Fibroblast of skin of abdomen (primary cell): ENCODE data around the gene ALCAM.
"Not testable (repeated sequence)": the region's sequence is repeated elsewhere in the genome, so short reads cannot be mapped to it uniquely, and the experiment has no call there.

Experiments used
- DNase-seq: peaks from one replicate; pipeline ENCODE4 v3.0.0-alpha.2; 2013

The ALCAM gene

DNA sequence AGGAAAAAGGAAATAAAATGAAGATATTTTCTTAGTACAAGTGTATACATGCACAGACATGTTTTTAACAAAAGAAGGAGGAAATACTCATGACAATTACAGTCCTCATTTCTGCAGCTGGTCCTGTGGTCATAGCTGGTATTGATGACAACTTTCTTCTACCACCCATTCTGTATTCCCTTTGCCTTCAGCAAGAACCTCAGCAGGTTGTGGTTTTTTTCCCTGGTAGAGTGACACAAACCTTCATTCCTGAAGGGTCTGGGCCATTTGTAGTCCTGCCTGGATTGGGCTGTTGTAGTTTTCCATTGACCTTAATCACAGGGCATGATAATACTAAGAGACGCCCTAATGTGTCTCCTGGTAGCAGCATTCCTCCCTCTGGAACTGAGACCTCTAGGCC lies 235.0 kb downstream of the ALCAM start:
- DNase-seq: not testable (repeated sequence)

DNA sequence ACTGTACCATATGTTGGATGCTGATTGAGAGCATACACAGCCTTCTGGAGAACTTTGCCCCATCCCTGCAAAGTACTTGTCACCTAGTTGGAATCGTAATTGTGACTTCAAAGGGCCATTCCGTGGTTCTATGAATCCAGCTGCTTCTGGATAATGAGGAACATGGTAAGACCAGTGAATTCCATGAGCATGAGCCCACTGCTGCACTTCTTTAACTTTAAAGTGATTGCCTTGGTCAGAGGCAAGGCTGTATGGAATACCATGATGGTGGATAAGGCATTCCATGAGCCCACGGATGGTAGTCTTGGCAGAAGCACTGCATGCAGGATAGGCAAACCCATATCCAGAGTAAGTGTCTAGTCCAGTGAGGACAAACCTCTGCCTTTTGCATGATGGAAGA lies 235.6 kb downstream of the ALCAM start:
- DNase-seq: not testable (repeated sequence)

DNA sequence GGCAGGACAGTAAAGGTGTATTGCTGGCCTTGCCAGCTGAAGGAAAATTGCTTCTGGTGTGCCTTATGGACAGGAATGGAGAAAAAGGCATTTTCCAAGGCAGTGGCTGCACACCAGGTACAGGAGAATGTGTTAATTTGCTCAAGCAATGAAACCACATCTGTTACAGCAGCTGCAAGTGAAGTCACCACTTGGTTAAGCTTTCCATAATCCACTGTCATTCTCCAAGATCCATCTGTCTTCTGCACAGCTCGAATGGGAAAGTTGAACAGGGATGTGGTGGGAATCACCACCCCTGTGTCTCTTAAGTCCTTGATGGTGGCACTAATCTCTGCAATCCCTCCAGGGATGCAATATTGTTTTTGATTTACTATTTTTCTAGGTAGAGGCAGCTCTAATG lies 236.8 kb downstream of the ALCAM start:
- DNase-seq: not testable (repeated sequence)

DNA sequence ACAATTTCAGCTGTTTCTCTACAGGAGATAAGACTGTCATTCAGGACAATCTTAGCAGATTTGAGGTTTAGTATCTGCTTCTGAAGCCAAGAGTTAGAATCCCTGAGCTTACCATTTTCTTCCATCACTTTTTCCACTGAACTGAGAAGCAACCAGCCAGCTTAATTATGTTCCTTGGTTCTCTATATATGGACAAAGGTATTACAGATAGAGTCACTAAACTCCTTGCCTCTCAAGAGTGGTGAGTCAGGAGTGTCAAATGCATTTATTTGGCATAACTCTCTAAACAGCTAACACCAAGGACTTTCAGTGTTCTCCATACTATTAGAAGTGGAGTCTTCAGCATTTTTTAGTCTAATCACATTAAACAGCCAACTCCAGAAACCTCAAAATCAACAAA lies 239.3 kb downstream of the ALCAM start:
- DNase-seq: peak; percentile 78

DNA sequence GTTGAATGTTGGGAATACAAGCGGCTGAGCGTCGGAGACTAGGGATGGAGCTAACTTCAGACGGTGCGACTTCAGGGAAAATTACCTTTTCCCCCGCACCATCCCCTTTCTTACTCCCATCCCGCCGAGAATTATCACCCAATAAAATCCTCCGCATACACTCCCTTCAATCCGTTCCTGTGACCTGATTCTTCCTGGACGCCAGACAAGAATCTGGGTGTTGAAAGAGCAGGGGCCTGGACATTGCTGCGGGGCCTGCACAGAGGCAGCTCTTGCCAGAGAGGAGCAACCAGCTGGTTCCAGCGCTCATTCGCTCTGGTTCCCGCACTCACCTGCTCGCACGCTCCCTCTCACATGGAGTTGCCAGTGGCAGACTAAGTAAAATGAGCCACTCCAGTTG lies 241.9 kb downstream of the ALCAM start:
- no peak for DNase-seq

DNA sequence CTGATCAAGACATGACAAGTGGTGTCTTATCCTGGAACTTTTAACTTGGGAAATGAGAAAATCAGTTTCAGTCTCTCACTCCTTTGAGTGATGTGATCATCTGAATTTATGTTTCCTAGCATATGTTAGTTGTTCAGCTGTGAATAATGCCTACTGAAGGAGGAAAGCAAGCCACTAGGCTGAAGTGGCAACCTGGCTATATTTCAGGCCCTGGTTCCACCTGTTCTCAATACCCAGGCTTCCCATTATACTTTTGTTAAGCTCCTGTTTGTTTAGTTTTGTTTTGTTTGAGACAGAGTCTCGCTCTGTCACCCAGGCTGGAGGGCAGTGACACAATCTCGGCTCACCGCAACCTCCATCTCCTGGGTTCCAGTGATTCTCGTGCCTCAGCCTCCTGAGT lies 243.8 kb downstream of the ALCAM start:
- DNase-seq: no peak

DNA sequence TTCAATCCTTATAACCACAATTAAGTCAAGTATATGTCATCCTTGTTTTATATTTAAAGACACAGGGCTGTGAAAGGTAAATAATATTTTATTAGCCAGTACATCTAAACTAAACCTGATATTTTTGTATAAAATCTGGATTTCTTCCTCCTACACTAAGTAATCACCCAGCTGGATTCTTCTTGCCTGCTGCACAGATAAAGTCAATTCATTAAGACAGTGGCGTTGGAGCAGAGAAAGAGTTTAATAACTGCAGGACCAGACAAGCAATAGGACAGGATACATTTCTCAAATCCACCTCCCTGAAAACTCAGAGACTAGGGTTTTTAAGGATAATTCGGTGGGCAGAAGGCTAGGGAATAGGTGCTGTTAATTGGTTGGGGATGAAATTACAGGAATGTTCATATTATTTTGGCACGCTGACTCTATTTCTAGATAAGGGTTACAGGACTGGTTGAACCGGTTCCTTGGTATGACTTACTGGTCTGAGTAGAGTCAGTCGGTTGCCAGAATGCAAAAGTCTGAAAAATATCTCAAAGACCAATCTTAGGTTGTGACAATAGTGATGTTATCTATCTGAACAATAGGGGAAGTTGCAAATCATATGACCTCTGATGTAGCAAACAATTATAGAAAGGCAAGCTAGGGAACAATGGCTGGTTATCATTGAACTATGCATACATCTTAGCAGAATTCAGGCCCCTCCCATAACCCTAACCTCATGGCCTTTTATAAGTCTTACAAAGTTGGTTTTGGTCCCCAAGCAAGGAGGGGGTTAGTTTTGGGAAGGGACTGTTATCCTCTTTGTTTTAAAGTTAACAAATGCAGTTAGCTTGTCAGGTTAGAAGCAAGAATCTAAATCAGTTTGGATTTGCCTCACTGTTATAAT lies 244.8 kb downstream of the ALCAM start:
- no peak for DNase-seq

DNA sequence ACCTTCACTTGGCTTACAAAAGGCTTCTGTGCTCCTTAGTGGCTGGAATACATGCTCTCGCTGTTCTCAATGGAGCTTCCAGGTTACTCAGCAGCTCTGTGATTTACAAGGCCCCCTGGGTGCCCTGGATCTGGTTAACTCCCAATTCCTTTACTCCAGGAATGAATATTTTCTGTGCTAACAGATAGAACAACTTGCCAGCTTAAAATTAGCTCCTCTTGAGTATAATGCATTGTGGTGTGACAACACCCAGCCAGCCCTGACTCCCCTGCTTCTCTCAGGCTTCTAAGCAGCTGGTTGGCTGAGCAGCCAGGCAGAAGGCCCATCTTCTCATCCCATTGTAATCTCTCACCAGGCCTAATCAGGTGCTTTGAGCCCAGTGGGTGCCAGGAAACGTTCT lies 246.4 kb downstream of the ALCAM start:
- DNase-seq: peak; percentile 51

DNA sequence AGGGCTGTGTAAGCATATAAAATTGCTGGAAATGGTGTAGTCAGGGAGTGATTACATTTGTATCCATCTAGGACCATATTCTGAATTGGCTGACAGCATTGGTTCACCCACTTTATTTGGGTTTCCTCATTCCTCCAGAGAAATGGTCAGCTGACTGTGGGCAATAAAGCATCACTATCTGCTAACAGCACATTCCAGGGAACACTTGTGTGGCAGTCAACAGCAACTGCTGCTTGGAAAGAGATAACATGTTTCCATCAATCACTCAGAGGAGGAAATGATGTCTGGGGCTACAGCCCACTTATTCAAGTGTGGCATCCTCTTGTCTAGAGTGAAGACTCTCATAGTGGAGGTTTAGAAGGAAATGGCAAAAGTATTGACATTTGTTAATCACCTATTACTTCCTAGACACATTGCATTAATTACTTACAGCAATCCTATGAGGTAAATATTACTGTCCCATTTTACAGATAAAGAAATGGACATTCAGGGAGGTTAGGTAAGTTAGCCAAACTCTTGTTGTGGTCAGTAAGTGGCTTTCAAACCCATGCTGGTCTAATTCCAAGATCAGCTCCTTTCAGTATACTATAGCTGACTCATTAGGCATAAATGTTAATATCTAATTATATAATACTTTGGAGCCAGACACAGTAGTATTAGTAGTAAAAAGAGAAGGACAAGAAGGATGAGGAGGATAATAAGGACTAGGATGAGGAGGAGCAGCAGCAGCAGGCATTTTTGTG lies 247.8 kb downstream of the ALCAM start:
- DNase-seq: peak; percentile 34

DNA sequence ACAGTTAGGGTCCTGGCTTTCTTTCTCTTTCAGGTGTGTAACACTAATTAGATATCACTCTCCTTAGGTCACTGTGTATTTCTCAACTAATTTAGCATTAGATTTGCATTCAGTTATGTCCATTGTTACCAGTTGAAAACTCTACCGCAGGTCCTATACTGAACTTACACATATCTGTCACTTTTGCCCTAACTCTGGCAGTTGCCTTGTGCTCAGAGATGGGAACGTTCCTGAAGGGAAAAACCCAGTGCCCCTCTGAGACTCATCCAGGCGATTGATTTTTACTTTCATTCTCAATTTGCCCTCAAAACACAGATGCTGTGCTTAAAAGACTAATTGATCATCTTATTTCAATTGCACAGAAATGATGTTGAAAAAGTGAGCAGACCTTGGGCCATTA lies 249.1 kb downstream of the ALCAM start:
- DNase-seq: no peak

DNA sequence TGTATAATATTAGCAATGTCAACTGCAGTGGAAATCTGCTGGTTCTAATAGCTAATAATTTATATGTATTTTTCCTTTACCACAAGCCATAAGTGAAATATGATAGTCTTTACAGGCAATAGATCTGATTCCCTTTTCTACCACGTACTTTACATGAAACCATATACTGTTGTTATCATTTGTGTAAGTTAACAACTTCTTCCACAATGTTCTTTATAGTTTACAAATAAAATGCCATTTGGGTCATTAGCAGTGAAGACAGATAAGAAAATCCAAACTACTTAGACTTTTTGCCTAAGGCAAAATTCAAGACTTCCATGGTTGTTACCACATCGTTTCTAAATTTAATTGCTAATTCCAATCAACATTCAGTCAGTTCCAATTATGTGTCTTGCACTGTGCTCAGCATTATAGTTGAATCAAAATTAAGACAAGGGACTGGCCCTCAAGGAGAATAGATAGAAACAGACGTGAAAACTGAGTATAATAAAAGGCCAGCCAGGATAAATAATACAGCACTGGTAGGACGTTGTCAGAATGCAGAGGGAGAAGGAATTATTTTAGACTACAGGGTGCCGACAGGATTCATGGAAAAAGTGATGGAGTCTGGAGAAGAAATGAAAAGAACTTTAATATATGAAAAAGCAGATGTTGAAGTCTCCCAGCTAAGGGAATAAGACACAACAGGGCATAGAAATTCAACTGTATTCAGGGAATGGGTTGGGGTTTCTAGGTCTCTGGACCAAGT lies 249.8 kb downstream of the ALCAM start:
- DNase-seq: no peak

DNA sequence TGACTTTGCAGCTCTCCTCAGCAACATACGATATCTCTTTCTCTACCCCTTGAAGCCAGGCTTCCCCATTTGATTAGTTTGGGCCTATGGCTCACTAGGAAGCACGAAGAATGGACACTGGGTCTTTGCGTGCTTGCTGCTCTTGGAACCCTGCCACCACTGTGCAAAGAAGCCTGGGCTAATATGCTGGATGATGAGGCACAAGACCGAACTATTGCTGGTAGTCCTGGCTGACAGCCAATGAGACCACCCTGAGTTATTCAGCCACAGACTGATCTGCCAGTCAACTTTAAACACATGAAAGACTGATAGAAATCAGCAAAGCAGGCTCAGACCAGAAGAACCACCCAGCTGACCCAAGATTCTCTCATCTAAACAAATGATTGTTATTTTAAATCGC lies 251.8 kb downstream of the ALCAM start:
- DNase-seq: no peak

DNA sequence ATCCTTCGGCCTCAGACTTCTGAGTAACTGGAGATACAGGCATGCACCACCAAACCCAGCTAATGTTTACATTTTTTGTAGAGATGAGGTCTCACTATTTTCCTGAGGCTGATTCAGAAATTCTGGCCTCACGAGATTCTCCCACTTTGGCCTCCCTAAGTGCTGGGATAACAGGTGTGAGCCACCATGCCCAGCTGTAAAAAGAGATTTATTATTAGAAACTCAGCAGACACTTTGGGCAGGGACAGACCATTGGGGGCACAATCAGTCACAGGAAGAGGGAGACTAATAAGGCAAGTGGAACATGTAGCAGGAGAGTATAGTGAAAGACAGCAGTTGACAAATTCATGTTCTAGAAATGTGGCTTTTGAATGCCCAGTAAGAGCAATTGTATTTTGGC lies 252.9 kb downstream of the ALCAM start:
- DNase-seq: no peak

DNA sequence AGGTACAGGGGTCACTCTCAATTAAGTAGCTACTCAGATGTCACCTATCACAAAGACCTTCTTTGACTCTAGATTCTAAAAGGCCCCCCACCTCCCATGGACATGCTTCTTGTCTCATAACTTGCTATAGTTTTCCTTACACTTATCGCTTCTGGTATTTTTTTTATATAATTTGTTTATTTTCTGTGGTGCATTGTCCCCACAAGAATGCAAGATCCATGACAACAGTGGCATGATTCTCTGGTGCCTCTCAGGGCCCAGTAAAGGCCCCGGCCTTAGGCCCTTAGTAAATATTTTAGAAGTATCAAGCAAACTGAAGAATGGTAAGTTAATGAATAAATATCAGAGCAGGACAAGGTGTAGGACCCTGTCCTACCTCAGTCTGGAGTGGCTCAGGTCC lies 253.5 kb downstream of the ALCAM start:
- no peak for DNase-seq

DNA sequence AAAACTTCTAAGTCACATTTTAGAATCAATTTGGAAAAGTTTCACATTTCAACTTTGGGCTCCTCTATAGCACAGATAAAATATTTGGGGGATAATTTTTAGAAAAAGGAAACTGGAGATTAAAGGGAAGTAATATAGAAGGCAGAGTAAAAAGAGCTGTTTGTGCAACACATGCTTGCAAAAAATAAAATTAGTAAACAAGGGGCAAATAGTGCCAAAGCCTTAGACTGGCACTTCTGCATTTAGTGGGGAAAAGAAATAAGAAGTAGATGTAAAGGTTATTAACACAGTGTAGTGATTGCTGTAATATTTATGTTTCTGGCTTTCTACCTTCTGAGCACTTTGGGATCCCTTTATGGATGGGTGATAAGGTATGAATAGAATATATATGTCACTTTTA lies 255.5 kb downstream of the ALCAM start:
- no peak for DNase-seq
